NCI-H1092 treated with DMSO at 0.1 percent for 48 hours (cell line): ENCODE data around the gene NDOR1.
"Not testable (repeated sequence)": the region's sequence is repeated elsewhere in the genome, so short reads cannot be mapped to it uniquely, and the experiment has no call there.

Source experiments
- DNase-seq: peaks from one replicate; lab custom pipeline; 2025; lab: John Stamatoyannopoulos, UW

NDOR1 gene

DNA sequence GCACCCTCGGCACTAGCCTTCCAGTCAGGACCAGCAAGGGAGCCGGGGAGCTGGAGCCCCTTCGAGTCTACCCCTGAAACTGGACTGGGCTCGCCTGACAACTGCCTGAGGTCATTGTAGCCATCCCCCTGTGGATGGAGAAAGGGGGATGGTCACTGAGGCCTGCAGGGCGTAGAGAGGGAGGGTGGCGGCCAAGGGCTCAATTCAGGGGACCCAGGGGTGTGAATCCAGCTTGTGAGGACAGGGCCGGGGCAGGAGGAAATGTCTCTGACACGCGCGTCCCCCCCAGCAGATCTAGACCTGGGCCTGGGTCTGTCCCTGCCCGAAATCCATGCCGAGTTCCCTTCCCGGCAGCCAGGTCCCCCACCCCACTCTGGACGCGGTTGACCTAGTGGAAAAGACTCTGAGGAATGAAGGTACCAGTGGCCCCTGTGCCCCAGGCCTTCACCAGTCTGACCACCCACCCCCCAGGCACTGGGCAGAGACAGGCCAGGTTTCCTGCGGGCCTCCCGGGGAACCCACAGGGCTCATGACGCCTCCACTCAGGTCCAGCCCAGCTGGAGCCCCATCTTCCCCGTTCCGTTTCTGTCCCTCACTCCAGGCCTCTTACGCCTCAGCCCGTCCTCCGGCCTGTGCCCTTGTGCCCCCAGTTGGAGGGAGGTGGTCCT, 26.0 kb downstream of the NDOR1 start:
- DNase-seq: no peak

DNA sequence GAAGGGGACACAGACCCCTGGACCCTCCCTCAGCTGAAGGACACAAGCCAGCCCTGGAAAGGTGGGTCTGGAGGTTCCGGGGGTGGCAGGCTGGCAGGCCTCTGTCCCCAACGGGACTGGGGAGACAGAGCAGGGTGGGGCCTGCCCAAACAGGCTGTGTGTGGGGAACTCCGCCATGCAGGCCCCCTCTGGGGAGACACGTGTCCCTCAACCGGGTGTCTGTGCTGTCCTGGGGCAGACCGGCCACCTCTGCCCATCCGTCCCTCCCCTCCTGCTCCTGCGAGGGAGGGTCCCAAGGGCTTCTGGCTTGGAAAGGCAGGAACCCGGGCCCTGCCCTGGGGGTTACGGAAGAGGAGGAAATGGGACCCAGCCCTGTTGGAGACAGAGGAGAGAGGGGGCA, 26.6 kb downstream of the NDOR1 start:
- DNase-seq: no peak

DNA sequence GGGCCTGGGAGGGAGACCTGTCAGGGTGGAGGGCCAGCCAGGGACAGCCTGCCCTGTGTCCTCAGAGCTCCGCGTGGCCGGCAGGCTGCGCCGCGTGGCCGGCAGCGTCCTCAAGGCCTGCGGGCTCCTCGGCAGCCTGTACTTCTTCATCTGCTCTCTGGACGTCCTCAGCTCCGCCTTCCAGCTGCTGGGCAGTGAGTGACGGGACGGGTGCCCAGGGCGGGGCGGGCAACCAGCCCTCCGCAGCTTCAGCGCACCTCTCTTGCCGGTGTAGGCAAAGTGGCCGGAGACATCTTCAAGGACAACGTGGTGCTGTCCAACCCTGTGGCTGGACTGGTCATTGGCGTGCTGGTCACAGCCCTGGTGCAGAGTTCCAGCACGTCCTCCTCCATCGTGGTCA, 27.0 kb downstream of the NDOR1 start:
- no peak for DNase-seq

DNA sequence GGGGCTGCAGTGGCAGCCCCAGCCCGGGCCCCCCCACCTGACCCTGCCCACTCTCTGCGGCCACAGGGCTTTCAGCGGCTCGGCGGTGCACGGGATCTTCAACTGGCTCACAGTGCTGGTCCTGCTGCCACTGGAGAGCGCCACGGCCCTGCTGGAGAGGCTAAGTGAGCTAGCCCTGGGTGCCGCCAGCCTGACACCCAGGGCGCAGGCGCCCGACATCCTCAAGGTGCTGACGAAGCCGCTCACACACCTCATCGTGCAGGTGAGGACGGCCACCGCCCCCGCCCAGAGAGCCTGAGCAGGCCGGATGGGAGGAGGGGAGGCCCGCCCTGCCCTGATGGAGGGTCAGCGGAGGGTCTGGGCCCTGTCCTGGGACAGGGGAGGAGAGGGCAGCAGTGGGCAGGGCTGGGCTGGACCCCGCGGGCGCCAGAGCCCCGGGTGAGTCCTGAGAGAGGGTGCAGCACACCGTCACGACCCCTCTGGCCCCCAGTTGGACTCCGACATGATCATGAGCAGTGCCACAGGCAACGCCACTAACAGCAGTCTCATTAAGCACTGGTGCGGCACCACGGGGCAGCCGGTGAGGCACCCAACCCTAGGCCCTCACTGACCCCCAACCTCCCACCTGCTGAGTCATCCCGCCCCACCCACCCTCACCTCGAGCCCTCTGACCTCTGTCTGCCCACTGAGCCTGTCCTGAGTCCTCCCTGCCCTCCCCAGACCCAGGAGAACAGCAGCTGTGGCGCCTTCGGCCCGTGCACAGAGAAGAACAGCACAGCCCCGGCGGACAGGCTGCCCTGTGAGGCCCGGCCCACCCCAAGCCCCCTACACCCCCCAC, 27.9 kb downstream of the NDOR1 start:
- DNase-seq: no peak

DNA sequence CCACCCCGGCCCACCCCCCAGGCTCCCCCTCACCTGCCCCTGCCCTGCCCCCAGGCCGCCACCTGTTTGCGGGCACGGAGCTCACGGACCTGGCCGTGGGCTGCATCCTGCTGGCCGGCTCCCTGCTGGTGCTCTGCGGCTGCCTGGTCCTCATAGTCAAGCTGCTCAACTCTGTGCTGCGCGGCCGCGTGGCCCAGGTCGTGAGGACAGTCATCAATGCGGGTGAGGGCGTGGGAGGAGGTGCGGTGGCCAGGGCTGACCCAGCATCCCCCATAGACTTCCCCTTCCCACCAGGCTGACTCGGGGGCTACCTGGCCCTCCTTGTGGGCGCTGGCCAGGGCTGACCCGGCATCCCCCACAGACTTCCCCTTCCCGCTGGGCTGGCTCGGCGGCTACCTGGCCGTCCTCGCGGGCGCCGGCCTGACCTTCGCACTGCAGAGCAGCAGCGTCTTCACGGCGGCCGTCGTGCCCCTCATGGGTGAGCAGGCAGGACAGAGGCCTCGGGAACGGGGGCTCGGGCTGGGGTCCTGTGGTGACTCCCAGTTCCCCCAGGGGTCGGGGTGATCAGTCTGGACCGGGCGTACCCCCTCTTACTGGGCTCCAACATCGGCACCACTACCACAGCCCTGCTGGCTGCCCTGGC, 28.7 kb downstream of the NDOR1 start:
- DNase-seq: no peak

DNA sequence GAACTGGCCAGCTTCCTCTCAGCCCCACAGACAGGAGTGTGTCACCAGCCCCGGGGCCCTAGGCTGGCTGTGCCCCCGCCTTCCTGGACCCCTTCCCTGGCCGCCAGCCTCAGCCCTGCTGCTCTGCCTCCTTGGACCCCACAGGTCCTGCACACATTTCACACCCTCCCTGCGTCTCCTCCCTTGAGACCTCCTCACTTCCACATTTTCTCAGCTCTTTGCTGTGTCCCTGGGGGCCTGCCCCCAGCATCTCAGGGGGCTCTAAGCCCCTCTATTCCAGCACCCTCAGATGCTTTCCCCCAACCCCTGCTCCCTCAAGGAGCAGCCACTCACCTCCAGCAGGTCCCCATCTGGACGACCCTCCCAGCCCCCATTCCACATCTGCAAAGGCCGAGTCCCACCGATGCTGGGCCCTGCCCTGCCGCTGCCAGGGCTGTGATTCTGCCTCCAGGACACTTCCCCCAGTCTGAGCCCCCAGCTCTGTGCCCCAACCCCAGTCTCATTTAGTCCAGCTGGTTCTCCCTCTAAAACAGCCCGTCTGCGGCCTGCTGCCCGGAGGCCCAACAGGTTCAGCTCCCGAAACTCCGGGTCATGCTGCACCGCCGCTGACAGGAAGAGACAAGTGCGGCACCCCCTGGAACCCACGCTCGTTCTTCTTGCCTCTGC, 29.4 kb downstream of the NDOR1 start:
- no peak for DNase-seq

DNA sequence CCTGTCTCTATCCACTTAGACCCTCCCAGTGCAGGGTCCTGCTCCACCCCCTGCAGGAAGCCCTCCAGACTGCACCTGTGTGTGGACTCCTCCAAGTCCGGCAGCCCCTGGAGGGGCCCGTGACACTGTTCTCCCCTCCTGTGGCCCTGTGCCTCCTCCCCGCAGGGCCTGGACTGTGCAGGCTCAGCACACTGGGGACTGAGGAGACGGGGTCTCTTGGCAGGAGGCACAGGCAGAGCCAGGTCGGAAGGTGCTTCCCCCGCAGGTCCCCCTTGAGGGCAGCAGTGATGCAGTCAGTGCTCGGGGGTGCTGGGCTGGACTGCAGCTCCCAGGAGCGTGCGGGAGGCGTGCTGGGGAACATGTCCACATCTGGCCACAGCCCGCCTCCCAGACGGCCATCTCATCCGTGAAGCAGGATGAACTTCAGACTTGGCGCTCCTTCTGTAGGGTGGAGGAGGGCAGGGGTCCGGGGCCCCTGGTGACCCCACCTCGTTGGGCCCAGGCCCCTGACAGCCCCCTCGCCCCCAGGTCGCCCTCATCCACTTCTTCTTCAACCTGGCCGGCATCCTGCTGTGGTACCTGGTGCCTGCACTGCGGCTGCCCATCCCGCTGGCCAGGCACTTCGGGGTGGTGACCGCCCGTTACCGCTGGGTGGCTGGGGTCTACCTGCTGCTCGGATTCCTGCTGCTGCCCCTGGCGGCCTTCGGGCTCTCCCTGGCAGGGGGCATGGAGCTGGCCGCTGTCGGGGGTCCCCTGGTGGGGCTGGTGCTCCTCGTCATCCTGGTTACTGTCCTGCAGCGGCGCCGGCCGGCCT, 30.1 kb downstream of the NDOR1 start:
- DNase-seq: no peak

DNA sequence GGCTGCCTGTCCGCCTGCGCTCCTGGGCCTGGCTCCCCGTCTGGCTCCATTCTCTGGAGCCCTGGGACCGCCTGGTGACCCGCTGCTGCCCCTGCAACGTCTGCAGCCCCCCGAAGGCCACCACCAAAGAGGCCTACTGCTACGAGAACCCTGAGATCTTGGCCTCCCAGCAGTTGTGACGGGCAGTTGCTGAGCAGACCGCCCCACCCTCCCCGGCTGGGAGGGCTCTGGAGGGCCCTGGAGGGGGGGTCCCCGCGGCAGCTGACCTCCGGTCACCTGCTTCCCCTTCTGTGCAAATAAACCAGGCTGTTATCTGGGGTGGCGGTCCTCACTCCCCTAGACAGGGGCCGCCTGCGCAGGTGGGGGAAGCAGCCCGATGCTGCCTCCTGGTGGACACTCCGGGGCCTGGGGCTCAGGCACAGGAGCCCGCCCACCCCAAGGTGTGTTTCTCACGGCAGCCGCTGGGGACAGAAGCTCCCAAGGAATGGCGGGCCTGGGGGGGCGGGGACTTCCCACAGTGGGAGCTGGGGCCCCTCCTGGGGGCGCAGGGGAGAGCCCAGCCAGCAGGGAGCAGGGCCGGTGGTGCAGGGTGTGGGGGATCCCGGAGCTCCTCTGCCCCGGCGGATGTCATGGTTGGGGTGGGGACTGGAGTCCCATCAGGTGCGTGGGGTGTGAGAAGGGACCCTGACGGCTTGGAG, 30.9 kb downstream of the NDOR1 start:
- DNase-seq: peak; percentile 80

DNA sequence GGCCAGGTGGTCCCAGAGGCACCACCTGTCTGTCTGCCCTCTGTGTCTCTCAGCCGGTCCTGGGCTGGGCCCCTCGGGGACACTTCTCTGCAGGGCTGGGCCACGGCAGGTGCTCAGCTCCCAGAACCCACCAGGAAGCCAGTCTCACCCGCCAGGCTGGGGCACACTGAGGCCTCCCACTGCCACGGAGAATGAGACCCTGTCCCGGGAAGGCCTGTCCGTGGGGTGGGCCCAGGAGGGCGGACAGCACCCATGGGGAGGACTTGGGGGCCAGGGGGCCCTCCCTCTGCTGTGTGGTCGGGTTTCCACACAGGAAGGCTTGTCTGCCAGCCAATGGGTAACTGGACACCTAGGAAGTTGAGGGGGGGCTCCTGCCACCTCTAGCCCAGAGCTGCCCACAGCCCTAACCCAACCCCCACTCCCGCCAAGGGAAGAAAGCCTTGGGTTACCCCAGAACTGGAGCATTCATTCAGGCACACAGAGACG, 31.5 kb downstream of the NDOR1 start:
- peak; percentile 49 for DNase-seq

DNA sequence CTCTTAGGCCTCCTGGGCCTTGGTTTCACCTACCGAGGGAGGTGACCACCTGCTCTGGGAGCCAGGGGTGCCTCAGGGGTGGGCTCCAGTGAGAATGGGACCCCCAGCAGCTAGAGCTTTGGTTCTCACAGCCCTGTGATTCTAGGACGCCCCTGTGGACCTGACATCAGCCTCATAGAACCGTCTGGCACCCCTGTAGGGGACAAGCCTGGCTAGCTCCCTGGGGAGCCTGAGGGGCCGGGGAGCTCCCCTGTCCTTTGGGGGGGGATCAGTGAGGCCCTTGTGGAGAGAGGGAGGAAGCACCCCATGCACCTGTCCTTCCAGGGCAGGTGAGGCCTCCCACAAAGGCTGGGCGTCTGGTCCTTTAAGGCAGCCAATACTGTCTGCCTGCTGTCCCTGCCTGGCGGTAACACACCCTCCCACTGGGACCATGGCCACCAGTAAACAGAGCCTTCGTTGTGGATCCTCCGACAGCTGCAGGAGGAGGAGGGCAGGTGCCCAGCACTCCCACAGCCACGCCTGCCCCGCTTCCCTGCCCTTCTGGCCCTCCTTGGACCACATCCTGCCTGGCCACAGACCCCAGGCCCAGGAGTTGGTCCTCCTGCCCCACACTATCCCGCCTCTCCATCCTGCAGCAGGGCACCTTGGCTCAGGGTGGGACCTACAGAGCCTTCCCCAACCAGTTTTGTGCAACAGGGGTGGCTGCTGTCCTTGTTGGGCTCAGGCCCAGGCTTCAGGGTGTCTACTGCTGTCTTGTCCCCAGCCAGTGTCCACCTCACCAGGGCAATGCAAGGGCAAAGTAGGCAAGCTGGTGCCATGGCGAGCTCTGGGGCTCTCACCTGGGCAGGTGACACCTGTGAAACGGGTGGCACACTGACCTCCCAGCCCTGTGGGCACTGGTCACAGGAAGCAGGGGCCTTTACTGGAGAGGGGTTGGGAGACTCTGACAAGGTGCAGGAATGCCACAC, 32.5 kb downstream of the NDOR1 start:
- DNase-seq: peak; percentile 58

DNA sequence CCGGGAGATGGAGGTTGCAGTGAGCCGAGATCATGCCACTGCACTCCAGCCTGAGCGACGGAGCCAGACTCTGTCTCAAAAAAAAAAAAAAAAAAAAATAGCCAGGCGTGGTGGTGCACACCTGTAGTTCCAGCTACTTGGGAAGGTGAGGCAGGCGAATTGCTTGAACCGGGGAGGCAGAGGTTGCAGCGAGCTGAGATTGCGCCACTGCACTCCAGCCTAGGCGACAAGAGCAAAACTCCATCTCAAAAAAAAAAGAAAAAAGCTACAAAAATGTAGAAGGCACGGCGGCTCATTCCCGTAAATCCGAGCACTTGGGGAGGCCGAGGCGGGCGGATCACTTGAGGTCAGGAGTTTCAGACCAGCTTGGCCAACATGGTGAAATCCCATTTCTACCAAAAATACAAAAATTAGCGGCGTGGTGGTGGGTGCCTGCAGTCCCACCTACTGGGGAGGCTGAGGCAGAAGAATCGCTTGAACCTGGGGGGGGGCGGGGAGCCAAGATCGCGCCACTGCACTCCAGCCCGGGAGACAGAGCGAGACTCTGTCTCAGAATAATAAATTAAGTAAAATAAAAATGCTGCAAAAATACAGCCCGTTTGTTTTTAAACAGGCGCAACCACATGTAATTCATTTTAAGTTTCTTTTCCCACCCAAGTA, 34.2 kb downstream of the NDOR1 start:
- not testable (repeated sequence) for DNase-seq

DNA sequence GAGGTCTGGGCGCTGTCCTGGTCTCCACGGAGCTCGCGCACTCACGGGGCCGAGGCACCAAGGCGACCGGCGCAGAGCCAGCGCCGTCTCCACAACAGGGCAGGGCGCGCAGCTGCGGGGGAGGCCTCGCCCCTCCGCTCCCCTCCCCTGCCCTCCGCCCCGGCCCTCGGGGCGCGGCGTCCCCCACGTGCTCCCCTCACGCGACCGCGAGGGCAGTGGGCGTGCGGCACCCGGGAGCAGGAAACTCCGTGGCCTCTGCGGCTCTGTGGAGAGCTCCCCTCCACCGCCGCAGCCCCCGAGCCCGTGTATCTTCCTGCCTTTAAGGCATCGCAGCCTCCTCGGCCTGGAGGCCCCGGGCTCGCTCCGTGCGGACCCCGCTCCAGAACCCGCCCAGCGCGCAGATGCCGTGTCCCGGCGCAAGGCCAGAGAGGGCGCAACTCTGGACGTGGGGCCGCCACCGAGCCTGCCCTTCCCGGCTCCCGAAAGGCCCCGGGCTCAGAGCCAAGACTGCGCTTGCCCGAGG, 34.9 kb downstream of the NDOR1 start:
- DNase-seq: peak; percentile 77

DNA sequence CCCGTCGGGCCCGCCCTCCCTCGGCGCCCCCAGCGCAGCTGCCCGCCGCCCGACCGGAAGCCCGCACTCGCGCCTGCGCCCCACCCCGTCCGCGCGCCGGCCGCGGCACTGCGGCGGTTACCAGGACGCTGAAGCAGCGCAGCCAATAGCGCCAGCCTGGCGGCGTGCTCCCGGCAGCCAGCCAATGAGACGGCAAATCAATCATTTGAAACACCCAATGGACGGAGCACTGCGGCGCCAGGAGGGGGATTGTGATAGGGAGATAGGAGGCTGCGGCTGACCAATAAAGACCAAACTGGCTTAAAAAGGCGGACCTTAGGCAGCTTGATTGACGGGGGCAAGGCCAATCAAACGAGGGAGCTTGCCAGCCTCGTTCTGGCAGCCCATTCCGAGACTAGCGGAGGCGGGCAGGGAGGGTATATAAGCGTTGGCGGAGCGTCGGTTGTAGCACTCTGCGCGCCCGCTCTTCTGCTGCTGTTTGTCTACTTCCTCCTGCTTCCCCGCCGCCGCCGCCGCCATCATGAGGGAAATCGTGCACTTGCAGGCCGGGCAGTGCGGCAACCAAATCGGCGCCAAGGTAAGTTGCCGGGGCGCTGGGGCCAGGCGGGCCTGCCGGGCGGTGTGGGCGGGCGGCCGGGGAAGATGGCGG, 35.5 kb downstream of the NDOR1 start, which contains the start of gene TUBB4B:
Gene TUBB4B (plus strand): TSS at position 447 of the 649 bp plus-strand sequence. CDS start 74 bp downstream, at position 521.
- peak; percentile 100 for DNase-seq

DNA sequence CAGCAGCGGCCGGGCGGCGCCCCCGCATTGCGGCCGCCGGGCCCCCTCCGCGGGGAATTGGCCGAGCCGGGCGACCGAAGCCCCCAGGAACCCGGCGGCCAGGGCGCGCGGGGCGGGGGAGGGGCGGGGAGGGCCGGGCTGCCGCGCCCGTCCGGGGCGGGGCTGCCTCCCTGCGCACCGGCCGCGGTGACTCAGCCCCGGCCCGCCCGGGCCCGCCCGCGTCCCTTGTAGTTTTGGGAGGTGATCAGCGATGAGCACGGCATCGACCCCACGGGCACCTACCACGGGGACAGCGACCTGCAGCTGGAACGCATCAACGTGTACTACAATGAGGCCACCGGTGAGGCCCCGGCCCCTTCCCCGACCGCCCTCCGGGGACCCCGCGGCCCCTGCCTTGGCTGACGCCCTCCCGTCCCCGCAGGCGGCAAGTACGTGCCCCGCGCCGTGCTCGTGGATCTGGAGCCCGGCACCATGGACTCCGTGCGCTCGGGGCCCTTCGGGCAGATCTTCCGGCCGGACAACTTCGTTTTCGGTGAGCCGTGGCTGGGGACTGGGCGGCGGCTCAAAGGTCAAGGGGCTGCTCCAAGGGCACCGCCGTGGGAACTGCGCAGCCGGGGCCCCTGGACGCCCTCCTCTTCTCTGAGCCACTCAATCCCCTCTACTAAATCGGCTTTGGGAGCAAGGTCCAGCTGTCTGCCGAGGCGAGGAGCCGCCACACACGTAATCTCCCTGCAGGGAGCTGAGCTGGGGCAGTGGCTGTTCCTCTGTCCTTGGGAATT, 36.2 kb downstream of the NDOR1 start:
- DNase-seq: no peak

DNA sequence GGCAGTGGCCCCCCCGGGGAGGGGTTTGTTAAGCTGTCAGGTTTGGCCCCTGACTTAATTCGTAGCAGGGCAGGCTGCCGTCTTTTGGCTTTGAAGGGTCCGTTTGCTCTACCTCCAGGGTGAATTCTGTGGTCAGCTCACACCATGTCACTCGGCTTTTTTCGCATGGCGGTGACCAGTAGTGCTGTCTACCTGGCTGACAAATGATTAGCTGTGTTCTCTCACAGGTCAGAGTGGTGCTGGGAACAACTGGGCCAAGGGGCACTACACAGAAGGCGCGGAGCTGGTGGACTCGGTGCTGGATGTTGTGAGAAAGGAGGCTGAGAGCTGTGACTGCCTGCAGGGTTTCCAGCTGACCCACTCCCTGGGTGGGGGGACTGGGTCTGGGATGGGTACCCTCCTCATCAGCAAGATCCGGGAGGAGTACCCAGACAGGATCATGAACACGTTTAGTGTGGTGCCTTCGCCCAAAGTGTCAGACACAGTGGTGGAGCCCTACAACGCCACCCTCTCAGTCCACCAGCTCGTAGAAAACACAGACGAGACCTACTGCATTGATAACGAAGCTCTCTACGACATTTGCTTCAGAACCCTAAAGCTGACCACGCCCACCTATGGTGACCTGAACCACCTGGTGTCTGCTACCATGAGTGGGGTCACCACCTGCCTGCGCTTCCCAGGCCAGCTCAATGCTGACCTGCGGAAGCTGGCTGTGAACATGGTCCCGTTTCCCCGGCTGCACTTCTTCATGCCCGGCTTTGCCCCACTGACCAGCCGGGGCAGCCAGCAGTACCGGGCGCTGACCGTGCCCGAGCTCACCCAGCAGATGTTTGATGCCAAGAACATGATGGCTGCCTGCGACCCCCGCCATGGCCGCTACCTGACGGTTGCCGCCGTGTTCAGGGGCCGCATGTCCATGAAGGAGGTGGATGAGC, 37.0 kb downstream of the NDOR1 start:
- DNase-seq: no peak

DNA sequence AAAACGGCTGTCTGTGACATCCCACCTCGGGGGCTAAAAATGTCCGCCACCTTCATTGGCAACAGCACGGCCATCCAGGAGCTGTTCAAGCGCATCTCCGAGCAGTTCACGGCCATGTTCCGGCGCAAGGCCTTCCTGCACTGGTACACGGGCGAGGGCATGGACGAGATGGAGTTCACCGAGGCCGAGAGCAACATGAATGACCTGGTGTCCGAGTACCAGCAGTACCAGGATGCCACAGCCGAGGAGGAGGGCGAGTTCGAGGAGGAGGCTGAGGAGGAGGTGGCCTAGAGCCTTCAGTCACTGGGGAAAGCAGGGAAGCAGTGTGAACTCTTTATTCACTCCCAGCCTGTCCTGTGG, 37.7 kb downstream of the NDOR1 start:
- not testable (repeated sequence) for DNase-seq
